GM12878 (cell line): ENCODE results near the gene UBE2M. TPM values are rescaled to one million over a fixed set of nuclear protein-coding genes. Genes with fewer than 3 reads are reported as not detected.

Experiments
- ATAC-seq: fragments of 200-7000 bp; cut with Tn5 transposase; 3 replicates; pipeline ENCODE4 v1.9.1; 2020; ENCODE audit warnings: mild to moderate bottlenecking, moderate library complexity
- BruUV-seq: library from RNA; stranded (reverse); fragments of 400-500 nt; replicated peaks from 2 replicates; lab custom pipeline; 2021; lab: Mats Ljungman, UMichigan
- CTCF ChIA-PET: fragments of 300-600 bp; sonication (Branson Sonifier 250); formaldehyde crosslinking; extraction: SDS; loops from one replicate; lab custom pipeline; 2021; ENCODE audit warnings: inconsistent platforms; lab: Yijun Ruan, JAX
- POLR2A ChIA-PET: fragments of 350-600 bp; formaldehyde crosslinking; extraction: SDS; loops from one replicate; lab custom pipeline; 2021; ENCODE audit warnings: inconsistent platforms; lab: Charles Lee
- RAD21 ChIA-PET: fragments of 300-600 bp; sonication (Branson Sonifier 250); formaldehyde crosslinking; loops from one replicate; lab custom pipeline; 2023; ENCODE audit warnings: antibody characterized with exemption; ENCODE audit not compliant: unreplicated experiment; lab: Charles Lee
- SMC1A ChIA-PET: fragments of 300-600 bp; sonication (Branson Sonifier 250); formaldehyde crosslinking; loops from one replicate; lab custom pipeline; 2023; ENCODE audit not compliant: unreplicated experiment, uncharacterized antibody; lab: Charles Lee
- DNase-seq: peaks from one replicate; pipeline ENCODE4 v3.0.0-alpha.2; 2011; ENCODE audit warnings: low read depth, low spot score
- FAIRE-seq: peaks from 3 replicates; lab custom pipeline; 2011; peaks lifted over from hg19 to GRCh38; lab: Jason Lieb, UNC
- H2AFZ ChIP-seq: 2 replicates; pipeline ENCODE4 v1.6.0; 2011; ENCODE audit warnings: low read depth, low read length, control low read depth; ENCODE audit not compliant: control insufficient read depth
- H3K27ac ChIP-seq: 2 replicates; pipeline ENCODE4 v1.5.1; 2011; ENCODE audit warnings: control low read depth; ENCODE audit not compliant: control insufficient read depth, insufficient read depth
- H3K27me3 ChIP-seq, 2 experiments: replicated peaks in 1 of 2; 2 replicates each; pipeline versions ENCODE4 v1.6.0 to v1.6.1; 2011; ENCODE audit warnings: low read length in 1 of 2; ENCODE audit not compliant: control insufficient read depth in 2 of 2, insufficient read depth in 2 of 2
- H3K36me3 ChIP-seq, 2 experiments: 2 replicates each; pipeline ENCODE4 v1.5.1; 2011; ENCODE audit warnings: low read length in 1 of 2; ENCODE audit not compliant: control insufficient read depth in 2 of 2, insufficient read depth in 2 of 2
- H3K4me1 ChIP-seq: 2 replicates; pipeline ENCODE4 v1.6.1; 2011; ENCODE audit warnings: mild to moderate bottlenecking, low read length, moderate library complexity, mixed read lengths; ENCODE audit not compliant: control insufficient read depth, insufficient read depth
- H3K4me2 ChIP-seq: 2 replicates; pipeline ENCODE4 v1.6.0; 2011; ENCODE audit warnings: control low read depth; ENCODE audit not compliant: control insufficient read depth, insufficient read depth
- H3K4me3 ChIP-seq: fragments of 200-600 bp; sonication (generic); 2 replicates; pipeline ENCODE4 v1.5.1; 2016
- H3K79me2 ChIP-seq: 2 replicates; pipeline ENCODE4 v1.6.0; 2011; ENCODE audit warnings: low read length; ENCODE audit not compliant: control insufficient read depth, insufficient read depth
- H3K9ac ChIP-seq: 2 replicates; pipeline ENCODE4 v1.8.0; 2011; ENCODE audit warnings: low read length, control low read depth, mixed read lengths; ENCODE audit not compliant: control insufficient read depth, insufficient read depth
- H3K9me3 ChIP-seq: replicated peaks from 3 replicates; pipeline ENCODE4 v1.5.1; 2011; ENCODE audit warnings: mild to moderate bottlenecking, low read length; ENCODE audit not compliant: control insufficient read depth, insufficient read depth
- H4K20me1 ChIP-seq: 2 replicates; pipeline ENCODE4 v1.6.0; 2011; ENCODE audit not compliant: control insufficient read depth, insufficient read depth
- ATF2 ChIP-seq: IDR thresholded peaks from 2 replicates; pipeline ENCODE4 v1.6.1; 2012; ENCODE audit warnings: low read length, inconsistent platforms
- CHD4 ChIP-seq: fragments of 200-600 bp; sonication (generic); IDR thresholded peaks from 2 replicates; pipeline ENCODE4 v1.6.1; 2016; ENCODE audit warnings: mild to moderate bottlenecking
- NR2C2 ChIP-seq: IDR thresholded peaks from 2 replicates; pipeline ENCODE4 v1.6.1; 2011; ENCODE audit warnings: borderline replicate concordance, low read depth; ENCODE audit not compliant: control insufficient read depth, insufficient read length
- TAF1 ChIP-seq: IDR thresholded peaks from 2 replicates; pipeline ENCODE4 v1.6.1; 2011; ENCODE audit warnings: mild to moderate bottlenecking, low read depth, low read length, borderline replicate concordance
- WGBS: methylation state at CpG from one replicate; pipeline ENCODE4 v1.1.6; 2016; ENCODE audit warnings: low lambda C conversion rate; ENCODE audit not compliant: insufficient replicate concordance, insufficient coverage; ENCODE audit errors: missing lambda C conversion rate; 5-methylcytosine and 5-hydroxymethylcytosine counted together
- in situ Hi-C: fragments of 300-500 bp; cut with MboI; formaldehyde crosslinking; loops from 9 replicates; pipeline ENCODE4 v1.14.3; 2018; ENCODE audit warnings: mixed read lengths
- intact Hi-C: fragments of 100-400 bp; cut with micrococcal nuclease; formaldehyde crosslinking; loops from one replicate; pipeline ENCODE4 v1.14.2; 2022; ENCODE audit not compliant: unreplicated experiment
- polyA plus RNA-seq, 11 experiments: library from polyadenylated mRNA; depleted of rRNA in 4 of 11; unstranded in 6 of 11; stranded (reverse) in 5 of 11; fragments of >200 nt; fragmentation: Nextera tagmentation in 4 of 11; fragmentation: Illumina TruSeq in 1 of 11; extraction: Ambion mirVana in 4 of 11; extraction: Trizol in 1 of 11; gene quantifications; 1 replicate in 1 of 11; 2 replicates in 10 of 11; pipeline versions ENCODE4 v1.2.1 to v1.2.3, GENCODE V29; 2011 to 2016; ENCODE audit warnings: inconsistent platforms in 2 of 11, missing spikeins in 2 of 11, low read depth in 1 of 11
- total RNA-seq, 4 experiments: library from RNA; depleted of rRNA in 3 of 4; stranded (reverse); fragments of >200 nt in 3 of 4; fragmentation: Illumina TruSeq in 1 of 4; extraction: Trizol in 1 of 4; gene quantifications; 2 replicates each; pipeline versions ENCODE4 v1.2.1 to v1.2.3, GENCODE V29; 2013 to 2021
- TF ChIP-seq, protein P1 (sequence below): fragments of 450-650 bp; IDR thresholded peaks from 2 replicates; pipeline ENCODE4 v1.6.1; 2016; ENCODE audit warnings: mild to moderate bottlenecking

UBE2M gene
- total and polyA plus RNA-seq, 10 of the 15 experiments (the other 5 are each of a cell fraction or from before 2014, with no cell fraction given), result 1.4 to 105 (median 73.9) TPM

DNA sequence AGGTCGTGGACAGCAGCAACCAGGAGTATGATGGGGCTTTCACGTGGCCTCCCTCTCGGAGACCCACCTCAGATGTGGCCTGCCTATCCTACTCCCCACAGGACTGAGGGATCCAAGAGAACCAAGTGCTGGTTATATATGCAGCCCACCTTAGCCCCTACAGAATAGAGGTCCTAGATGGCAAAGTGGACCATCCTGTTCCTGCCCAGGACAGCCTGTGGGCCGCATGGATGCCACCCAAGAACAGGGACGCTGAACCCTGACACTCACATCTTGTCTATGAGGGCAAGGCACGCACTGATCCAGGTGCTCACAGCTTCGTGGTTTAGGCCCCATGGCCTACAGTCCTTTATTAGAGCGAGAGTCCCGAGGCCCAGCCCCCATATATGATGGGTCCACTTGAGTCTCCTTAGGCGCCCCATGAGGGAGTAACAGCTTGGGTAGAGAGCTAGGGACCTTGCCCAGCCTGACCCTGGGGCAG, 45.2 kb downstream of the UBE2M start:
- FAIRE-seq (no peak), DNase-seq (no peak), ATAC-seq (peak; percentile 1)
- Histone ChIP-seq H3K4me1 (peaks cover 22% of the 10 kb centered on the region), H3K4me2 (no peak overlapping the region), H3K9me3 (no peaks in the 10 kb centered on the region; the same call in 2 of the 3 replicates), H4K20me1 (no peaks in the 10 kb centered on the region), H2AFZ (no peak overlapping the region), H3K36me3 (peaks cover 0 to 8% of the 10 kb centered on the region in 2 experiments; a peak in 3 of 4 replicates), H3K27me3 (no peaks in the 10 kb centered on the region), H3K4me3 (0 out of 2 replicates have a peak overlapping the region, but pooled peaks have one; percentile 44), H3K79me2 (peaks cover 29% of the 10 kb centered on the region), H3K27ac (no peak overlapping the region; the same call in 1 of the 2 replicates), H3K9ac (0 out of 2 replicates have a peak overlapping the region, but pooled peaks have one; percentile 49)
- intact Hi-C loops, result no loop called here
- POLR2A ChIA-PET, result interaction anchor here (0.6 to 1.5 kb wide), 7 partner anchors 24 to 72 kb away, joined by 3 to 14 read pairs (median 4); partner anchors contain the start of gene TRIM28
- RAD21 ChIA-PET, result interaction anchor here (1.3 to 1.6 kb wide), 2 partner anchors 24 to 66 kb away, joined by 6 to 16 read pairs; no protein-coding TSS in a partner anchor
- no TSS peak for BruUV-seq
- CTCF ChIA-PET, result interaction anchor here (1.0 to 2.0 kb wide), 6 partner anchors 13 to 166 kb away, joined by 3 to 22 read pairs (median 7); partner anchors contain the start of genes CHMP2A and MZF1
- no peak for TF ChIP-seq ATF2
- TF ChIP-seq, protein P1, sequence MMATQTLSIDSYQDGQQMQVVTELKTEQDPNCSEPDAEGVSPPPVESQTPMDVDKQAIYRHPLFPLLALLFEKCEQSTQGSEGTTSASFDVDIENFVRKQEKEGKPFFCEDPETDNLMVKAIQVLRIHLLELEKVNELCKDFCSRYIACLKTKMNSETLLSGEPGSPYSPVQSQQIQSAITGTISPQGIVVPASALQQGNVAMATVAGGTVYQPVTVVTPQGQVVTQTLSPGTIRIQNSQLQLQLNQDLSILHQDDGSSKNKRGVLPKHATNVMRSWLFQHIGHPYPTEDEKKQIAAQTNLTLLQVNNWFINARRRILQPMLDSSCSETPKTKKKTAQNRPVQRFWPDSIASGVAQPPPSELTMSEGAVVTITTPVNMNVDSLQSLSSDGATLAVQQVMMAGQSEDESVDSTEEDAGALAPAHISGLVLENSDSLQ, result no peak
- TF ChIP-seq CHD4, result no peak
- no peak for TF ChIP-seq NR2C2
- no peak for TF ChIP-seq TAF1
- in situ Hi-C loops, result no loop called here
- WGBS, result 77% methylated on average over 10 of the region's 10 CpGs
- SMC1A ChIA-PET, result interaction anchor here (0.8 to 1.2 kb wide), 5 partner anchors 23 to 1048 kb away, joined by 3 to 4 read pairs (median 3); no protein-coding TSS in a partner anchor
